PFSK-1 (cell line): ENCODE measurements around the gene SNAP25.

ENCODE experiments used
- FOXP2 ChIP-seq: optimal IDR thresholded peaks from 2 replicates; pipeline ENCODE3; 2011; ENCODE audit warnings: borderline replicate concordance, control low read depth, inconsistent platforms; ENCODE audit not compliant: insufficient read depth; ENCODE audit errors: extremely low read length, extremely low read depth
- POLR2AphosphoS5 ChIP-seq: IDR thresholded peaks from 2 replicates; pipeline ENCODE4 v1.6.1; 2012; ENCODE audit warnings: low read depth, mild to moderate bottlenecking, control low read depth, low read length, moderate library complexity
- REST ChIP-seq, 2 experiments: IDR thresholded peaks; 2 replicates each; pipeline versions ENCODE4 v1.6.1 to v1.8.0; 2011 to 2012; ENCODE audit warnings: low read depth in 2 of 2, low read length in 2 of 2, control low read depth in 1 of 2, inconsistent platforms in 1 of 2, mild to moderate bottlenecking in 1 of 2, moderate library complexity in 1 of 2; ENCODE audit not compliant: insufficient read depth in 1 of 2
- SIN3A ChIP-seq: IDR thresholded peaks from 2 replicates; pipeline ENCODE4 v1.6.1; 2012; ENCODE audit warnings: mild to moderate bottlenecking, low read length, moderate library complexity, borderline replicate concordance; ENCODE audit not compliant: insufficient read depth
- TAF1 ChIP-seq: IDR thresholded peaks from 2 replicates; pipeline ENCODE4 v1.6.1; 2012; ENCODE audit warnings: low read length, control low read depth, borderline replicate concordance; ENCODE audit not compliant: insufficient read depth

Gene SNAP25

GRCh38 chr20:10213526-10213925 lies 5.1 kb upstream of the SNAP25 start:
- no peak for TF ChIP-seq SIN3A
- no peak for TF ChIP-seq REST (IDR thresholded peaks at IDR 0.05; ENCODE audit: insufficient read depth in 1 of 2, low read depth in 2 of 2, low read length in 2 of 2)
- TF ChIP-seq TAF1: no peak
- TF ChIP-seq POLR2AphosphoS5: no peak
- no peak for TF ChIP-seq FOXP2

- no peak for TF ChIP-seq FOXP2
- TF ChIP-seq SIN3A: no peak
- no peak for TF ChIP-seq POLR2AphosphoS5
- TF ChIP-seq TAF1: no peak
- TF ChIP-seq REST (IDR thresholded peaks at IDR 0.05; ENCODE audit: insufficient read depth in 1 of 2, low read depth in 2 of 2, low read length in 2 of 2): no peak
These were observed 2.4 kb upstream of the SNAP25 start for GRCh38 chr20:10216146-10216791.

- TF ChIP-seq FOXP2 (no peak), SIN3A (no peak), TAF1 (no peak), REST (IDR thresholded peaks at IDR 0.05; ENCODE audit: insufficient read depth in 1 of 2, low read depth in 2 of 2, low read length in 2 of 2) (no peak), POLR2AphosphoS5 (no peak)
These were observed 764 bp upstream of the SNAP25 start for GRCh38 chr20:10217721-10218410.

- TF ChIP-seq POLR2AphosphoS5: no peak
- TF ChIP-seq SIN3A: peak; percentile 100
- peak; percentile 49 for TF ChIP-seq FOXP2
- no peak for TF ChIP-seq TAF1
- TF ChIP-seq REST (IDR thresholded peaks at IDR 0.05; ENCODE audit: insufficient read depth in 1 of 2, low read depth in 2 of 2, low read length in 2 of 2): peak; percentile 97 to 100
These were observed 792 bp downstream of the SNAP25 start for GRCh38 chr20:10219452-10219791.
